Activated CD8-positive, alpha-beta memory T cell treated with anti-CD3 and anti-CD28 coated beads, Interleukin-2, amount 50 U/mL, for 1 hour (primary cell): ENCODE results near the gene PCBP3.

Experiments used
- DNase-seq: peaks from one replicate; pipeline ENCODE4 v3.0.0-alpha.2; 2020; ENCODE audit errors: extremely low read depth

The PCBP3 gene

GRCh38 chr21:45724994-45725843 is 81.7 kb downstream of the PCBP3 start:
- no peak for DNase-seq

- no peak for DNase-seq
These were observed 82.3 kb downstream of the PCBP3 start for GRCh38 chr21:45725844-45726200.

- DNase-seq = no peak
These were observed 82.9 kb downstream of the PCBP3 start for GRCh38 chr21:45726438-45726837.

GRCh38 chr21:45727390-45727789 is 83.9 kb downstream of the PCBP3 start:
- DNase-seq = no peak

GRCh38 chr21:45735259-45736000 is 91.9 kb downstream of the PCBP3 start:
- no peak for DNase-seq

GRCh38 chr21:45736042-45736689 is 92.6 kb downstream of the PCBP3 start:
- DNase-seq = no peak

- DNase-seq = no peak
These were observed 93.4 kb downstream of the PCBP3 start for GRCh38 chr21:45736690-45737484.

- DNase-seq = no peak
These were observed 94.1 kb downstream of the PCBP3 start for GRCh38 chr21:45737485-45738166.

GRCh38 chr21:45739218-45740087 is 95.9 kb downstream of the PCBP3 start:
- no peak for DNase-seq

GRCh38 chr21:45740088-45740440 is 96.5 kb downstream of the PCBP3 start:
- DNase-seq = no peak

GRCh38 chr21:45740491-45741357 is 97.2 kb downstream of the PCBP3 start:
- DNase-seq = no peak

- DNase-seq = no peak
These were observed 98.2 kb downstream of the PCBP3 start for GRCh38 chr21:45741691-45742090.

GRCh38 chr21:45742247-45742646 is 98.7 kb downstream of the PCBP3 start:
- no peak for DNase-seq

GRCh38 chr21:45745256-45745655 is 101.7 kb downstream of the PCBP3 start:
- DNase-seq = no peak

GRCh38 chr21:45747233-45747766 is 103.8 kb downstream of the PCBP3 start:
- DNase-seq = no peak

- no peak for DNase-seq
These were observed 104.4 kb downstream of the PCBP3 start for GRCh38 chr21:45747802-45748445.

GRCh38 chr21:45748593-45748992 is 105.1 kb downstream of the PCBP3 start:
- no peak for DNase-seq

- no peak for DNase-seq
These were observed 106.4 kb downstream of the PCBP3 start for GRCh38 chr21:45749974-45750373.

- DNase-seq = no peak
These were observed 107.4 kb downstream of the PCBP3 start for GRCh38 chr21:45750936-45751335.
